Activated CD8-positive, alpha-beta memory T cell treated with anti-CD3 and anti-CD28 coated beads, Interleukin-2, amount 50 U/mL, for 1 hour (primary cell): ENCODE measurements around the gene KCNA2.

ENCODE experiments used
- DNase-seq: peaks from one replicate; pipeline ENCODE4 v3.0.0-alpha.2; 2020; ENCODE audit errors: extremely low read depth

Gene KCNA2

DNA sequence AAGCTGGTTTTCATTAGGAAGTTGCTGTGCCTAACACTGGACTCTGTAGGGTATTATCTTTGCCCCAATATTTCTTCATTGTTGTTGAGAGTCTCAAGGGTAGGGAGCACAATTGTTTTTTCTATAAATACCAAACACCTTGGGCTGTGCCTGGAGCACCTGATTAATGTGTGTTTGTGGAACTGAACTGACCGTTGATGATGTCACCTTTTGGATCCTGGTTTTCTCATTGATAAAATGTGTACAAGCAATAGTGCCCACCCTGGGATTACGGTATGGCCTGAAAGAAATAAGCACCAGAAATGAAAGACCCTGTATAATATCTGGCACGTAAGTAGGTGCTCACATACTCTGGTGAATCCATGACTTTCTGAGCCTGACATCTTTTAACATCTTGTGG is 39.3 kb downstream of the KCNA2 start:
- no peak for DNase-seq

DNA sequence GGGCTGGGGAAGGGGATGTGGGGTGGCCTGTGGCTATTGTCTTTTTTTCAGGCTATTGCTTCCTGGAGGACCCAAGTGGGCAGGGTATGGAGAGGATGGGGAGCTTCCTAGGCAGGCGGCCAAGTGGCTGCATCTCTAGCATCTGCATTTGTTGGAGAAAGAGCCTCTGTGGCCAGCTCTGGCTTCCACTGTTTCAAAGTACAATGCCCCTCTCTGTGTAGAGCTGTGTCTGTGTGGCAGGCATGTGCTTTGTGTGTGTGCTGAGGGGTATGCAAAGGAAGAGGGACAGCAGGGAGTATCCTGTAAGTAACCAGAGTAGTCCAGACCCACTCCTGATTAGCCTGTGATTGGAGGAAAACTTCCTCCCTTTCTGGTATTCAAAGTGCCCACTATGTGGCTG is 40.6 kb downstream of the KCNA2 start:
- DNase-seq, result no peak

DNA sequence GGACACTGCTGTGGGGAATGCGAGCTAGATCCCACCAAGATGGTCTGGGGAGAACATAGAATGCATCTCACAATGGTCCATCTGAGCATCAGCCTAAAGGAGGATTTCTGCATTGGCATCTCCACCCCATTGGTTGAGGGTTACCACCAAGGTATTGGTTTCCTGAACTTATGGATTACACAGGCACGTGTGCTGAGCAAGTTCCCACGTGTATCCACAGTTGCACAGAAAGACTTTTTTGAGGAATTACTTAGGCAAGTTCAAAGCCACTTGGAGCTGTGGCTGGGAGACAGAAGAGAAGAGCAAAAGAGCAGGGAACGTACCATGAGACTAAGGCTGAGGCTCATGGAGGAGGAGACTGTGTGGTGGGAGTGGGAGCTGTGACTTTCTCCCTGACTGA is 43.1 kb downstream of the KCNA2 start:
- no peak for DNase-seq

DNA sequence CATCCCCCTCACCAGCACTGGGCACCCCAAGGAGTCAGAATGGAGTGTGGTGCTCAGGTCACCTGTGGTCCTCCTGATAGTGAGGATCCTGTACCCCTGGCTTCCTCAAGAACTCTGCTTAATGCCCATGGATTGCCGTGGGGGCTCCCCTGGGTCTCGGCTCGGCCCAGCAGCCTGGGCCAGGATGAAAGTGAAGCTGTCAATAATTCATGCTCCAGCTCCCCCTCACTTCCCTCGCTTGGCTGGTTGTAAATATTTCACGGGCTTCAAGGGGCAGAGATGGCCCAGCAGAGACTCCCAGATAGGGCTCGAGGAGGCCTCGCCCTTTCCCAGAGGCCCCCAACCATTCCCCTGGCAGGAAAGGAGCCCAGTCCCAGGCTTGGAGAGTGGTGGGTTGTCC is 44.6 kb downstream of the KCNA2 start:
- no peak for DNase-seq

DNA sequence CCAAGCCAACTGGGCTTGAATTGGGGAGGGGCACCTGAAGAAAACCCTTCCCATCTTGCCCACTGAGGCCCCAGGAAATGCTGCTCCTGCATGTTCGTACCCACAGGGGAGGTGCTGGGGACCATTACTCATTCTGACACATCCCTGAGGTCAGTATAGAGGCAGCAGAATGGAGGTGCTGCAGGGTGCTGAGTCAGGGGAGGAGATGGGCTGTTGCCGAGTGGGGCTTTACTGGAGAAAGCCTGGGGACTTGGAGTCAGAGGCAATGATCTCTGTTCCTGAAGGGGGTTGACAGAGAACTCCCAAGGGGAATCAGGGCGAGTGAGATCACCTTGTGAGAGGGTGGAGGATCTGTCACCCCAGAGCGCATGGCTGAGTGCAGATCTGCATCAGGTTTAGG is 47.0 kb downstream of the KCNA2 start:
- DNase-seq, result no peak

DNA sequence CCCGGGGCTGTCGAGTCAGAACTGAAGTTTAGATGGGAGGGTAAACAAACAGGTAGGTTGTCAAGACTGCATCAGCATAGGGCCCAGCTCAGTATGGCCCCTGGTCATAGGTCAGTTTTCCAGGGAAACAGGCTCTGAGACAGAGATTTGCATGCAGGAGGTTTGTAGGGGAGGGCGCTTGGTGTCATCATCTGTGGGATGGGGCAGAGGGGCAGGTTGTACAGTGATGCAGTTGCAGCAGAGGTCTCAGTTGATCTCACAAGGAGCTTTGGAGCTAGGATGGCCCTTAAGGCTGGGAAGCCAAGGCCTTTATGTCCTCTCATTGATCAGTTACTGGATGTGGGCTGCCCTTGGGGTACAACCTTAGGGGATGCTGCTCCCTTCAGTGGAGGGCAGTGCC is 48.7 kb downstream of the KCNA2 start:
- DNase-seq, result no peak

DNA sequence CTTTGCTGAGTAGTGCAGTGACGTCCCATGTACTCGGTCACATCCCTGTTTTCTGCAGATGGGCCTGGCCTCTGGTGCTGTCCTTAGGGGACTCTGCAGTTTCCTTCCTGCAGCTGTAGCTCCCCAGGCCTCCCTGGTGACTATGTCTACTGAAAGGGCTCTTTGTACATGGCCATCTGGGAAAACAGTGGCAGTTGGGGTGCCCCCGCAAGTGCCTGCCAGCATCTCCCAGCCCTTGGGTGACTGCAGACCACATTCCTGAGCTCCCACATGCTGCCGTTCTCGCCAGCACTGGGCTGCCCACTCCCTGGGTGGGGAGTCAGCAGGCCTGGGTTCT is 49.7 kb downstream of the KCNA2 start:
- DNase-seq, result no peak

DNA sequence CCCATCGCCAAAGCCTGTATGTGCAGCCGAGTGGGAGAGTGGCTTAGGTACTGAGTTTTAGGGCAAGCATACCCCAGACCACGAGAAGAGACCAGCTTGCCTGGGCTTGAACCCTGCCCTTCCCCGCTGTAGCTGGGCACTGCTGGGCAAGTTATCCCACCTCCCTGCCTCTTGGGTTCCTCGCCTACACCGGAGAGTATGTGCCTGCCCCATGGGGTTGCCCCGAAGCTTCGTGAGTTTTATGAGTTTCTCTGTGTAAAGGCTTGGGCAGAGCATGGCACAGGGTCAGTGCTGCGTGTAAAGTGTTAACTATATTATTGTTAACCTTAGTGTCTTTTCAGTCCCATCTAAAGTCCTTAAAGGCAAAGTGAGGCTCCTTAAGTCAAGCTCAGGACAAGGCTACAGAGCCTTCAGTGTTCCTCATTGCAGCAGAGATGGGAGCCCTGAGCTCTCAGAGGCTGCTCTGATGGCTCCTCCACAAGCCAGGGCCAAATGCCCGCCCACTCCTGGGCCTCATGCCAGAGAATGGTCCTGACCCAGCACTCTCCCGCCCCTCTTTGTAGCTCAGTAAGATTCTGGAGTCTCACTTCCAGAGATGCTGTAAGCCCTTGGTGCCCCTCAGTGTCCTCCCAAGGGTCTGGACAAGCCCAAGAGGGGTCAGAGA is 50.2 kb downstream of the KCNA2 start:
- DNase-seq, result no peak

DNA sequence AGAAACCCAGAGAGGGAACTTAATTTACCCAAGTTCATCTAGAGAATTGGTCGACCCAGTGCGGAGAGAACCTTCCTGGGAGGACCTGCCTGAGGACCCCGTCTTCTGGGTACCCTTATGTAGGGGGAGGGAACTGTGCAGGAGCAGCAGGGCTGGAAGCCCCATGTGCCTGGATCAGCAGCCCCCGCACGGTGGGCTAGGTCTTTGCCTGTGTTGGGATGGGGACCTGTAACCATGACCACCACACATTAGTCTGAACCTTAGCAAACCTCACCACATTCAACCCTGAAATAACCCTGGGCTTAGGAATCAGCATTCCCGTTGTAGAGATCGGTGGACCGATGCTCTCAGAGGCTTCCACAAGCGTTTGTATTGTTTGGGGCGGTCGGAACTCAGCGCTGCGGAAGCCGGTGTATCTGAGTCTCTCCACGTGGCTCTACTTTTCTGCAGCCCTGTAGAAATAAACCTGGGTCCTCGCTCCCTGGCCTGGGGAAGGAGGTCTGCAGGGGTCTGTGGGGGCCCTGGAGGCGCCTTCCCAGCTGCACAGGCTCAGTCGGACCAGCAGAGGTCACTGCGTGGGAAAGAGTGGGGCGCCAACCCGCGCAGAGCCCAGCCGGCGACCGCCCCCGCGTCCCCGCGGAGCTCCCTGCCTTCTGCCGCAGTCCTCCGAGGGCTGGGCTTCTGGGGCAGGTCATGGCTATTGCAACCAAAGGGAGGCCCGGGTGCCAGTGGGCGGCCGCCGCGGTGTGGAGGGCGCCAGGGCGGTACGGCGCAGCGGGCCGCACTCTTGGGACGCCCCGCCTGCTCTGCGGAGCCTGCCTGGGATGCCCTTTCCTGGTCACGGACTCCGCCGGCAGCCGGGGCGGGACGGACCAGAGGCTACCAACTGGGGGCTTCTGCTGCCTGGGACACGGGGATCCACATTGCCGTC is 51.0 kb downstream of the KCNA2 start:
- DNase-seq, result peak; percentile 18

DNA sequence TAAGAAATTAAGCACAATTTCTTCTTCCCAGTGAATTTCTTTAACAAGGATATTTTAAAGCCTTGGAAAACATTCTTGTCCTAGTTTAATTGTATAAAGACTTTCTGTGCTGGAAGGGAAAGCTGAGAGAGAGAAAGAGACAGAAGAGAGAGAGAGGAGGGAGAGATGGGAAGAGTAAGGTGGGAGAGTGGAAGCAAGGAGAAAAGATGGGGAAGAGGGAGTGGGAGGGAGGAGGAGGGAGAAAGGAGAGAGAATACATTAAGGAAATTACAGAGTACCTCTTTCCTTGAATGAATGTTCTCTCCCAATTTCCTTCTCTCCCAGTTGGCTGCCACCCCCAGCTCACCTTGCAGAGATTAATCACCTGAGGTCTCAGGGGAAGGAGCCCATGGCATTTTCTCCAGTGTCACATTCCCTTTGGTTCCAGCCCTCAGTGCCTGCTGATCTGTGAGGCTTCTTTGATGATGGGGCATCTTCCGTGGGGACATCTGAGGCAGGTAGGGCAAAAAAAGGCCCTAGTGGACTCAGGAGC is 54.8 kb downstream of the KCNA2 start:
- no peak for DNase-seq

DNA sequence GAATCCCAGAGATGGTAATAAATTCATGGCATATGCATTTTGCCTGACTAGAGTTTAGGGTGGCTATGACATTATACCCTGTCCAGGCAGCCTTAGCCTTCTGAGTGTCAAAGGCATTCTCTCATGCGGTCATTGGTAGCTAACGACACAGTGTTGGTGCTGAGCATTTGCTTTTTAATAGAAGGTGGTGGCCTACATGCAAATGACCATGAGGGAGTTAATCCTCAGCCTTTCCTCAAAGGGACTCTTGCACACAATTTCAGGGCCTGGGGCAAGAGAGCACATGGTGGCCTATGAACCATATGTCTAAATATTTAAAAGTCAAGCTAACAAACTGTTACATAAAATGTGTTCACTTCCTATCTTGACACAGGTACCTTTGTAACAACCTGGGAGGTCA is 56.3 kb downstream of the KCNA2 start:
- no peak for DNase-seq

DNA sequence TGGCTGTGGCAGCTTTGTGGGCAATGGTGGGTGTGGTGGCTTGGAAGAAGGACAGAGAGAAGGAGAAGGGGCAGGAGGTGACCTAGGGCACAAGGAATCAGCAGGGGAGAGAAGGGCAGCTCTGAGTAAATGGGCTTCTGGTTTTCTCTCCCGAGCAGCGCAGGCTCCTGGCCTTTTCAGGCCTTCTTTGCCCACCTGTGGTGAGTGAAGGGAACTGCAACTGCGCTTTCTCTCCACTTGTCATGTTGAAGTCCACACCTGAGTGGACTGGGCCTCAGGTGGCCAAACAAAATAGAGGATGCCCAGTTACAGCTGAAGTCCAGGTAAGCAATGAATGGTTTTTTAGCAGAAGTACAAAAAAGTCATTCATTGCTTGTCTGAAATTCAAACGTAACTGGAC is 57.8 kb downstream of the KCNA2 start:
- no peak for DNase-seq

DNA sequence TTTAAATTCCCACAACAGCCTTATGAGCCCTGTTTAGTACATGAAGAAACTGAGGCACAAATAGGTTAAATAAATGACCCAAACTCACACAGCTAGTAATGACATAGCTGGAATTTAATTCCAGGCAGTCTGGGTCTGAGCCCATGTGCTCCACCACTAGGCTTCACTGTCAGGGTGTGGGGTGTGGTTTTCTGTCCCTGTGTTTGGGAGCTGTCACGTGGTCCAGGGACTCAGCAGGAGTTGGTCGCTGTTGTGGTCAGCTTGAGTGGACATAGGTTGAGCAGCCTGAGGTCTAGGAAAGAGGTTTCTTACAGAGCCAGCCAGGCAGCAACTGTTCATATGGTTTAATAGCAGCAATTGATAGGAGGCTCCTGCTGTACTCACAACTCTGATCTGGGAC is 59.1 kb downstream of the KCNA2 start:
- no peak for DNase-seq

DNA sequence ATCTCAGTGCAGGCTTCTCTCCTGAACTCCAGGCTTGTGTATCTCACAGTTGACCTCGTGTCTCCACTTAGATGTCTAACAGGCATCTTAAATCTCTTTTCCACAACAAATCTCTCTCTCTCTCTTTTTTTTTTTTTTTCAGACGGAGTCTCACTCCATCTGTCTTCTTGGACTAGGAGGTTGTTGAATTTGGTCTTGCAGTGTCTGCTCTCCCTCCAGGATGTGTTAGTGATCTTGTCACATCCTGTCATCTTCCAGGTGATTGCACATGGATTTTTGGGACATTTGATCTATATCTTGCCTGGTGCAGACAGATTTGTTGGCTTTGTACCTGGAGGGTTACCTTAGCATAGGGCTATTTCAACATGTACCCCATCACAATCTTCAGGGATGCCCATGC is 60.7 kb downstream of the KCNA2 start:
- DNase-seq, result no peak

DNA sequence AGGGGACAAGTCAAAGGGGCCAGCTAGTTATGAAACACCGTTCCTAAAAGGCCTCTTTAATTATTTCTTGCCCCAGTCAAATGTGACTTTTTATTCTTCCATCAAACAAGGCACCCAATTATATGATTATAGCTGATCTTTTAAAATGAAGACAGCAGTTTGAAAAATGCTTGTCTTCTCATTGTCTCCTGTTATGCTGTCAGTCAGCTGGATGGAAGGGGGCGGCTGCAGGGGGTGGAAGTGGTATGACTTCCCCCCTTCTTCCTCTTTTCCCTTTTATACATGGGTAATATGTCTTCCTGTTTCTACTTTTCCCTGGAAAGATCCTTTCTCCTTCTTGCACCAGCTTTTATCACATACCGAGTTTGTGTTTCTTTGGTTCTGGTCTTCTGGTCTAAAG is 61.4 kb downstream of the KCNA2 start:
- no peak for DNase-seq
